HG03103 (cell line): ENCODE data around the gene CRTAC1.
"Not testable (repeated sequence)": the region's sequence is repeated elsewhere in the genome, so short reads cannot be mapped to it uniquely, and the experiment has no call there.

Experiments
- ATAC-seq: cut with Tn5 transposase; IDR thresholded peaks from one replicate; pipeline ENCODE4 v1.9.1; 2021; ENCODE audit warnings: low read depth; ENCODE audit not compliant: unreplicated experiment

The CRTAC1 gene

DNA sequence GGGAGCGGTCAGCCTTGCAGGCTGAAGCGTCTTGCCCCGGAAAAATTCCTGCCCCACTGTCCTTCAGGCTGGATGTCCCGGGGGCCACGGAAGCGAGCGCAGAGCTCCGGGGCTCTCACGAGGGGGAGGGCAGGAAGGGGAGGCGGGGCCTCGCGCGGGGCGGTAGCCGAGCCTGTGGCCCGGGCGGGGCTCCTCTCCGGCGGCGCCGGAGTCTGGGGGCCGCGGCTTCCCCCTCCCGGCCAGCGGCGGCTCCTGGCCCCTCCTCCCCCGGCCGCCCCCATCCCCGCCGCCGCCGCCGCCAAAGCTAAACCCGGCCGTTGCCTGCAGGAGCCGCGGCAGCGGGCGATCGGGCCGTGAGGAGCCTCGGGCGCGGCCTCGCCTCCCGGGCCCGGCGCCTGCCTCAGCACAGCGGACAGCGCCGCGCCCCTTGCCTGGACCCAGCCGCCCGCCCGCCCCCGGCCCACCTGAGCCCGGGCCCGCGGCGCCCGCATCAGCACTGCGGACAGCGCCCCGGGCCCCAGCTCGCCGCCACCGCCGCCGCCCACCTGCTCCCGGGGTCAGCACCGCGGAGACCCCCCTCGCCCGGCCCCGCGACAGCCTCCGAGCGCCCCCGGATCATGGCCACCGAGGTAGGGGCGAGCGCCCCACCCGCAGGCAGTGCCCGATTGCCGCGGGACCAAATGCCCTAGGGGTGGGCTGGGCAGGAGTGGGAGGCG, 180.6 kb downstream of the CRTAC1 start, which contains the start of gene GOLGA7B:
TSS of gene GOLGA7B (plus strand) at position 157 of the 716 bp plus-strand sequence. CDS start at position 618, 461 bp downstream.
- ATAC-seq = no peak

DNA sequence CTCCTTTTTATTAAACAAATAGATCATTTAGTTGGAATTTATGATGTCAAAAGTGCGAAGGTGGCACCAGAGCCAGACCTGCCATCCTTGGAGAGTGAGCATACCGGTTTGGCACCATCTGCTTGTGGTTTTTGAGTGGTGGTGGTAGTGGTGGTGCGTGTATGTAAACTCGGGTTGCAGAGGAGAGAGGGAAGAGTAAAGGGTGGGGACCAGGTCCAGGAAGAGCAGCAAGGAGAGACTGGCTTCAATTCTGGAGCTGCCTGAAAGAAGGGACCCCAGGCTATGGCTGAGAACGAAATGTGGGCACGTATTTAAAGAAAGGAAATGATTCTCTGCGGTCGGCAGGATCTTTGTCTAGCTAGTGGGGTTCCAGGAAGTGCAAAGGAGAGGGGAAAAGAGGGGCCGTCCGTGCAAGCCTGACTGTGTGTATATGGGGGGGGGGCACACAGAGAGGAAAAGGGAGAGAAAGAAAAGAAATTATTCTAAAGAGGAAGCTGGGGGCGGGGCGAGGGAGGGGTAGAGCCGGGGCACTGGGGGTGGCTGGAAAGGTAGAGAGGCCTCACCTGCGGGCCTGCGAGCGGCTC, 181.2 kb downstream of the CRTAC1 start:
- no peak for ATAC-seq

DNA sequence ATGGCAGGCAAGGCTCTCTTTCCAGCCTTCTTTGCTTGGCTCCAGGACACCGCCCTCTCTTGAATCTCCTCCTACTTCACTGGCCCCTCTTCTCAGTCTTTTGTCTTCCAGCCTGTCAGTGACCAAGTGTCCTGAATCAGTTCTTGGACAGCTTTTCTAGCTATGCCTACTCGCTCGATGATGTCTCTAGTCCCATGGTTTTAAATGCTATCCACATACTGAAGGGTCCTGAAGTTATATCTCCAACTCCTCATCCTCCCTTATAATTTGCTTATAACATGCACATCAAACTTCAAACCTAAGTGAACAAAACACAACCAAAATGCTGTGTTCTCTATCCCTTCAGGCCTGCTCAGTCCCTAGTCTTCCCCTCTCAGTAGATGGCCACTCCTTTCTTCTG, 185.7 kb downstream of the CRTAC1 start:
- ATAC-seq = no peak

DNA sequence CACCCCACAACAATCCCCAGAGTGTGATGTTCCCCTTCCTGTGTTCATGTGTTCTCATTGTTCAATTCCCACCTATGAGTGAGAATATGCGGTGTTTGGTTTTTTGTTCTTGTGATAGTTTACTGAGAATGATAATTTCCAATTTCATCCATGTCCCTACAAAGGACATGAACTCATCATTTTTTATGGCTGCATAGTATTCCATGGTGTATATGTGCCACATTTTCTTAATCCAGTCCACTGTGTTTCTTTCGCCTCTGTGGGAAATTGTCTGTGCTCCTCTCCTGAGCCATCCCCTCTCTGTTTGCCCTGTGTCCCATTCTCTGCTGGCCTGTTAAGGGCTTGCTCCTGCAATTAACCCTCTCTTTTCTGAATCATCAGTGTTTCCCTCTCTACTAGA, 186.4 kb downstream of the CRTAC1 start:
- not testable (repeated sequence) for ATAC-seq

DNA sequence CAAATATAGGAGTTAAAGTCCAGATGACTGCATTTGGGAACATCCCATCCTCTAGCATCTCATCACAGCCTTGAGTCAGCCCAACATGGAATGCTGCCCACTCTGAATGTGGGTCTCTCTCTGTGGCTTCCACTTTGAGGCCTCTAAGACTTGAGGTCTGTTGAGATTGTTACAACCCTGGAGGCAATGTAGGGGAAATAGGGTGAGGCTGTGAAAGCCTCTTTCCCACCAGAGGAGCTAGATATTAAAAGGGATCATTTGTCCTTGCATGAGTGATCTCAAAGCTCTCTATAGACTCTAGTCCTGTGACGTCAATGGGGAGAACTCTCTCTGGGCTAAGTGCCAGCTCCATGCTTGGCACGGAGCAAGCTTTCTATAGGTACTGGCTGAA, 187.1 kb downstream of the CRTAC1 start:
- ATAC-seq = no peak

DNA sequence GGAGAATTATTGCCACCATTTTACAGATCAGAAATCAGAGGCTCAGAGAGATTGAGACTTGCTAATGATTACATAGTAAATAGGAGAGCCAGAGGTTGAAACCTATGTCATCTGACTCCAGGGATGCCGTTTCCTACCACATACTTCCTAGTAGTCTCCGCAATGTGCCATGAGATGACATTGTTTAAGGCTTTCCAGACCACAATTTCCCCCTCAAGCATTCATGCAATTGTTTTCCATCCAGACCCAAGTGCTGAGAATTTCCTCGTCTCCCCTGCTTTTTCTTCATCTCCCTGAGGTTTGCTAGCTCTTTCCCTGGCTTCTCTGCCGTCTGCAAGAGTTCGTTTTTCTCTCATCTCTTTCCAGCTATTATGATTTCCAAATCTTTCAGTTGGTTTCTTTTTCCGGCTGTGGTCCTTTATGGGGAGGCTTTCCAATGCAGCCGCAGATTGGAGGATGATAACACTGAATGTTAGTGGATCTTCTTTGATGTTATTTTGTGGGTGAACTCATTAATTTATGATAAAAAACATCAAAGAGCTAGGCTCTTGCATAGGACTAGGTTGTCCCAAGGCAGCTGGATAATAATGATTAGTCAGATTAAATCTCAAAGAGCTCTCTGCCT, 187.7 kb downstream of the CRTAC1 start:
- ATAC-seq = no peak

DNA sequence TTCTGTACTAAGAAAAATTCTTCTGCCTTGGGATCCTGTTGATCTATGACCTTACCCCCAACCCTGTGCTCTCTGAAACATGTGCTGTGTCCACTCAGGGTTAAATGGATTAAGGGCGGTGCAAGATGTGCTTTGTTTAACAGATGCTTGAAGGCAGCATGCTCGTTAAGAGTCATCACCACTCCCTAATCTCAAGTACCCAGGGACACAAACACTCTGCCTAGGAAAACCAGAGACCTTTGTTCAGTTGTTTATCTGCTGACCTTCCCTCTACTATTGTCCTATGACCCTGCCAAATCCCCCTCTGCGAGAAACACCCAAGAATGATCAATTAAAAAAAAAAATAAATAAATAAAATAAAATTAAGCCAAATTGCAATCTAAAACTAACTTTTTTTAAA, 188.3 kb downstream of the CRTAC1 start:
- ATAC-seq = not testable (repeated sequence)

DNA sequence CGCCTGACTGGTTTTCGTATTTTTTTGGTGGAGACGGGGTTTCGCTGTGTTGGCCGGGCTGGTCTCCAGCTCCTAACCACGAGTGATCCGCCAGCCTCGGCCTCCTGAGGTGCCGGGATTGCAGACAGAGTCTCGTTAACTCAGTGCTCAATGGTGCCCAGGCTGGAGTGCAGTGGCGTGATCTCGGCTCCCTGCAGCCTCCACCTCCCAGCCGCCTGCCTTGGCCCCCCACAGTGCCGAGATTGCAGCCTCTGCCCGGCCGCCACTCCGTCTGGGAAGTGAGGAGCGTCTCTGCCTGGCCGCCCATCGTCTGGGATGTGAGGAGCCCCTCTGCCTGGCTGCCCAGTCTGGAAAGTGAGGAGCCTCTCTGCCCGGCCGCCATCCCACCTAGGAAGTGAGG, 189.3 kb downstream of the CRTAC1 start:
- ATAC-seq = not testable (repeated sequence)

DNA sequence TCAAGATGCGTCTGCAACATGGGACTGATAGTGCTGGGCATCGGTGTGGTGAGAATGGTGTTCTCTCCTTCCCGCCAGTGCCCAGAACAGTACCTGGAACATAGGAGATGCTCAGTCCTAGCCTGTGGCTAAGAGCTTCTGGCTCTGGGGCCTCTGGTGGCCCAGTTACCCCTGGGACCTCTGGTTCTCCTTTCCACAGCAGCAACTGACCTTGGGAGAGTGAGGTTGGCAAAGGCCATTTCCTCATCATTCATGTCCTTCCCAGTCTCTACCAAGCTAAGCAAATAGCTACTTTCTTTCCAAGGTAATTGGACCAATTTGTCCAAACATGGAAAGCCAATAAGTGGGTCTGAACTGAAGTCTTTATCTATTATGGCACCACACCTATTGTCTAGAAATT, 192.3 kb downstream of the CRTAC1 start:
- ATAC-seq = no peak

DNA sequence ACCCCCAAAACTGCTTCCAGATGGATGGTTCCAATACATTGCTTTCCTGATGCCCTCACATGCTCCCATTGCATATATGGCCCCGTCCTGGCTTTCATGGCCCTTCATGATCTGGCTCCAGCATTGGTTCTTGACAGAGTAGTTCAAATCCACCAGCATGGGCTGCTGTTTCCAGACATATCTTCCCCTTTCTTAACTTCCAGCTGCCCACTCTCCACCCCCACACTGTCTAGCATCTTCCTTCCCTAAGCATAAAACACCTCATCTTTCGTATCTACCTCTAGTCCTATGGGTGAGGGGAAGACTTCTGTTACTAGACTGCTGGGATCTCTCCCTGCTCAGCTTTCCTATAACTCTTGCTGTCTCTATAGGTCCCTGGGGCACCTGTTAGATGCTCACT, 194.0 kb downstream of the CRTAC1 start:
- ATAC-seq = no peak

DNA sequence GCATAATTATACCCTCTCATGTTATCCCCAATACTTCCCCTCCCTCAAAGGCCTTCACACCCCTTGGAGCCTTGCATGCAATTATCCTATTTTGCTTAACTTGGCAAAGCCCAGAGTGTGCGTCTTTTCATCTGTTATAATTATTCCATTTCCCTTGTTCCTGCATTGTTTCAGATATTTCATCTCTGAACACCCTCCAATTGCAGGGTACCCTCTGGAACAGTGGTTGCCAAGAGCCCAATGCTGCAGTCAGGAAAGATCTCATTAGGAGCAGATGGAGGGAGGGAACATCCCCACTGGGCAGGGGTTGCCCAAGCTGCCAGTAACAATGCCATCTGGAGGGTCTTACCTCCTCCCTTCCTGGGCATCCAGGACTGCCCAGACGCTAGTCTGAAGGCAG, 199.2 kb downstream of the CRTAC1 start:
- no peak for ATAC-seq

DNA sequence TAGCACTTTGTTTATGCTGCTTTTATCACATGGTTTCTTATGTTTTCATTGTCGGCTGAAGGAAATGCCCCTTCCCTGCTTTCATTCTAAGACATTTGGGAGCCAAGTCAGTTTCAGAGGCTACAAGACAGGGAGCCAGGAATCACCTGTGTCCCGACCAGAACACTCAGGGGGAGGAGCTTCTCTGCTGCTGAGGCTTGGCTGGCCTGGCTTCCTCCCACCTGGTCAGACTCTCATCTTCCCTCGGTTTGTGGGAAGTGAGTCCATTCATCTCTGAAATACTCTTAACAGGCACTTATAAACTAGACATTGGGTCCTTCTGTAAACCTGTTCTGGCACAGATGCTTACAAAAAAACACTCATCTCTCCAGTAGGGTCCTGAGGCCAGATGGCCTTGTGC, 200.4 kb downstream of the CRTAC1 start:
- ATAC-seq = no peak

DNA sequence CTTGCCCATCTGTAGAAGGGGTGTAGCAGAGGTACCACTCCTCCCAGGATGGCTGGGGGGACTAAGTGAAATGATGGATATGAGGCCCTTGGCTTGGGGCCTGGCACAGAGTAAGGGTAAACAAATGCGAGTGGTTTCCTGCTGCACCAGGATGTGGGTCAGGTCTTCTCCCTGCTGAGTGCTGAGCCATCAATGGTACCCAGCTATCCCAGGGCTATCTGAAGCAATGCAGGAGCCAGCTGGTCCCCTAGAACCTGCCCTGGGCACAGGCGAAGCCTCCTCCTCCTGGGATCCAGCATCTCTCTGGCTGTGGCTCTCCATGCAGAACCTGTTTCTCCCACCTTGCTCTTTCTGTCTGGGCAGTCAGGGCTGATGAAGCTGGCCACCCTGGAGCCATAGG, 201.7 kb downstream of the CRTAC1 start:
- ATAC-seq = no peak

DNA sequence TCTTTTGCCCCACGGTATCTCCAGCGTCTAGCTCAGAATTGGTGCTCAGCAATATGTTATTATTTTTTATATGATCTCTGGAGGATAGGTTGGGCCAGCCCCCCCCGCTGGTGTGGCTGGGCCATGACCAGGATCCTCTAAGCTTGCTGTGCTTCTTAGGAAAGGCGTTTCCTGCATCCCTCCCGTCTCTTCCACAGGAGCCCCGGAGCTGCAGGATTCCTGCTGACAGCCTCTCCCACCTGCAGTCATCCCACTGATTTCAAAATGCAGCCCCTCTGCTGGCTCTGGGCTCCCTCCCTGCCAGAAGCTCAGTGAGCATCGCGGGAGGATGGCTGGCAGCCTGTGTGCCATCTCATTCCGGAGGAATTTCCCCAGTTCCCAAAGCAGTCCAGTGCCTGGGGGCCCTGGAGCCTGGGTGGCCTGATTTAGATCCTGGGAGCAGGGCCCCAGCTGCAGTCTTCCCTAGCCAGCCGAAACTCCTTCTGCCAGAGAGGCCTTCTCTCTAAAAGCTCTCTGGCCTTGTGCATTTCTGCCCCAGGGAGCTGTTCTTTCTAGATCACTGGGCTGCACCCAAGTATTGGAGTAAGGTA, 202.6 kb downstream of the CRTAC1 start:
- no peak for ATAC-seq

DNA sequence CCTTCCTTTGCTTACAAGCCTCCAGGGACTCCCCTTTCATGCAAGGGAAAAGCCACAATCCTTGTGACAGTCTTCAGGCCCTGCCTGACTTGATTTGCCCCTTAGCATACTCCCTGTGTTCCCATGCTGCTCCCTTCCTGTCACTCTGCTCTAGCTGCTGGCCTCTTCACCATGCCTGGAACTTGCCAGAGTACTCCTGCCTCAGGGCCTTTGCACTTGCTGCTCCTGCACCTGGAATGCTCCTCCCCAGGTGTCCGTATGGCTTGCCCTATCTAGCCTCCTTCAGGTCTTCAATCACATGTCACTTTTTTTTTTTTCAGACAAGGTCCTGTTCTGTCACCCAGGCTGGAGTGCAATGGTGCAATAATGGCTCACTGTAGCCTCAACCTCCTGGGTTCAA, 203.5 kb downstream of the CRTAC1 start:
- ATAC-seq = no peak

DNA sequence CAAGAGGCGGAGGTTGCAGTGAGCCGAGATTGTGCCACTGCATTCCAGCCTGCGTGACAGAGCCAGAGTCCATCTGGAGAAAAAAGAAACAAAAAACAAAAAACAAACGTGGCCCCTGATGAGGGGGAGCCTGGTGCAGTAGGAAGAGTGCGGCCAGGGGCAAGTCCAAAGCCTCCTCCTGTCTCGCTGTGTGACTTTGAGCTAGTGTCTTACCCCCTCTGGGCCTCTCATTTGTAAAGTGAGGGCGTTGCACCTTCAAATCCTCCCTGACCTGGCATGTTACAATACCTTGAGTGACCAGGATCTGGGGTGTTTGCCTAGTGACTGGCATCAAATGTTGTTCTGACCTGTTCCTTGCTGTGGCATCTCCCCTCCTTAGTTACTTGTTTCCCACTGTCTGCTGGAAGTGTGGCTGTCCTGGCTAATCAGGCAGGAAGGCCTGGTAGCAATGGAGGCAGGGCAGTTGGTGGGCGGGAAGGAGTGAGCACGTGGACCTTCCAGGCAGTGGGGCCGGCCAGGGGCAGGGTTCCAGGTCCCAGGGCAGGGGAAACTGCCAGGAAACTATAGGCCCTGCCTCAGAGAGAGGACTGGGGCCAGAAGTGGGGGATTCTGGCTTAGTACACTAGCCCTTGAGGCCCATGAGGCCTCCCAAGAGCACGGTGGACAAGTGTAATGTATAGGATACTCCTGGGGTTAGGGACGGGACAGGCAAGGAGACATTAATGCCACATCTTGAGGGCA, 205.2 kb downstream of the CRTAC1 start:
- no peak for ATAC-seq

DNA sequence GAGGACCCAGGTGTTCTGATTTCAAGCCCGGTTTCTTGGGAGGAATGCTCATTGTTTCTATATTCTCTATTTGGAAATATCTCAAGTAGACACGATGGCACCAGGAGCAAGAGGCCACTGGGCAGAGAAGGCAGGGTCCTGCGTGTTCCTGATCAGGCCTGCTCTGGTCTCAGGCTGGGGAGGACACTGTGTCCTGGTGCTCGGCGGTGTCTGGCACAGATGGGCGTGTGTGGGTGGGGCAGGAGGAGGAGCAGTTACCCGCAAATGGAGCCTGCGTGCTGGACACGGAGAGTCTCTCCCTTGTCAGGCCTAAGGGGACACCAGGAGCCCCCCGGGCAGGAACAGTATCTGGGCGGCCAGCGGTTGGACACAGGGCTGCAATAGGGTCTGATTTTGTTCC, 206.7 kb downstream of the CRTAC1 start:
- no peak for ATAC-seq

DNA sequence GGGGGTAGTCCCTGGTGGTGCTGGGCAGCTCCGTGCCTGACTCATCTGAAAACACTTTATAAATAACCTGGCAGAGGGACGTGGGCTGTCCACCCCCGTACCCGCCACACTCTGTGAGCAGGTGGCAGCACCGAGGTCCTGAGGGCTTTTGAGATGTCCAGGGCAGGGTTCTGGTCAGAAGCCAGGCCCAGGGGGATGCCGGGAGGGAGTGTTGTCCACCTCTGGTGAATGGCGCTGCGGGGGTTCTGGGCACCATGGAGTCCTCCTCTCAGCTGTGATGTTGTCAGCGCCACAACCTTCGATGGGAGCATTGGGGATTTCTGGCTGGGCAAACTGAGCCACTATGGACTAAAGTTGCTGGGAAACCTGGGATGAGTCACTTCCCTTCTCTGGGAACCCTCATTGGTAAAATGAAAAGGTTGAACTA, 208.1 kb downstream of the CRTAC1 start:
- ATAC-seq = no peak

DNA sequence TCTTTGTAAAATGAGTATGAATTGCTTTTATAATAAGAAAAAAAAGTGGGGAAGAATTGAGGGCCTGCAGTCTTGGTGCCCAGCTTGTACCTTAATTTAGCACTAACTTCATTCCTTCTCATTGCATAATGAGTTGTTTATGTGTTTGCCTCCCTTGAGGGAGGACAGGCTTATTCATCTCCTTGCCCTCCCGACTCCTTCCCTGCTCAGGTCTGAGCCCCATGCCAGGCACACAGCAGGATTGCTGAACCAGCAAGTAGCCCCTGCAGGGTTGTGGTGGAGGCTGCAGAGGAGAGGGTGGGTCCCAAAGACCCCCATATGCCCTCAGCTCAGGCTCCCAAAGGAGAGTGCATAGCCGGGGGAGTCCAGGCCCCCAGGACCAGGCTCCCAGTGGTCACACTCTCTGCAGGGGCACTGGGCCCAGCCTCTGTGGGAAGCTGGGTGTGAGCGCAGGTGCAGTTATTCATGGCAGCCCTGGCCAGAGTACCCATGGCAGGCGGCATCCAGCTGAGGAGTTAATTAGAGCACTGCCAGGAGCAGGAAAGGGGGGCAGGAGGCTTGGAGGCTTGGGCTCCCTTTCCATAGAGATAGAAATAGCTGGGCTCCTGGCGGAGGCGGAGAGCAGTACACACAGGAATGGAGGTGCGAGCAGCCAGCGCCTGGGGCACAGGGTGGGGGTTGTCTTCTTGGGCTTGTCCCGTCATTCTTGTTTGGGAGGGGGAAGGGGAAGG, 208.9 kb downstream of the CRTAC1 start:
- no peak for ATAC-seq

DNA sequence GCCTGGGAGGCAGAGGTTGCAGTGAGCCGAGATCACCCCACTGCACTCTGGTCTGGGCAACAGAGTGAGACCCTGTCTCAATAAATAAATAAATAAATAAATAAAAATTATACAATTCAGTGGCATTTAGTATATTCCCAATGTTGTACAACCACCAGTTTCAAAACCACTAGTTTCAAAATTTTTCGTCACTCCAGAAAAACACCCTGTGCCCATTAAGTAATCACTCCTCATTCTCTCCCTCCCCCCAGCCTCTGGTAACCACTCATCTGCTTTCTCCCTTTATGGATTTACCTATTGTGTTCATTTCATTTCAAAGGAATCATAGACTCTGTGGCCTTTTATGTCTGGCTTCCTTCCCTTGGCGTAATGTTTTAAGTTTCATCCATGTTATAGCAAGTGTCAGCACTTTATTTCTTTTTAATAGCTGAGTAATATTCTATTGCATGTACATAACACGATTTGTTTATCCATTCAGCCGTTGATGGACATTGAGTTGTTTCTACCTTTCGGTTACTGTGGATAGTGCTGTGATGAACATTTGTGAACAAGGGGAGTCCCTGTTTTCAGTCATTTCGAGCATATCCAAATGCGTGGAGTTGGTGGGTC, 210.2 kb downstream of the CRTAC1 start:
- no peak for ATAC-seq
